NOMO-1 (cell line): ENCODE data around the gene C9orf85.

Experiments
- DNase-seq, 2 experiments: peaks; one replicate each; lab custom pipeline; 2025; ENCODE audit not compliant: unreplicated experiment in 2 of 2; lab: John Stamatoyannopoulos, UW

The C9orf85 gene

DNA sequence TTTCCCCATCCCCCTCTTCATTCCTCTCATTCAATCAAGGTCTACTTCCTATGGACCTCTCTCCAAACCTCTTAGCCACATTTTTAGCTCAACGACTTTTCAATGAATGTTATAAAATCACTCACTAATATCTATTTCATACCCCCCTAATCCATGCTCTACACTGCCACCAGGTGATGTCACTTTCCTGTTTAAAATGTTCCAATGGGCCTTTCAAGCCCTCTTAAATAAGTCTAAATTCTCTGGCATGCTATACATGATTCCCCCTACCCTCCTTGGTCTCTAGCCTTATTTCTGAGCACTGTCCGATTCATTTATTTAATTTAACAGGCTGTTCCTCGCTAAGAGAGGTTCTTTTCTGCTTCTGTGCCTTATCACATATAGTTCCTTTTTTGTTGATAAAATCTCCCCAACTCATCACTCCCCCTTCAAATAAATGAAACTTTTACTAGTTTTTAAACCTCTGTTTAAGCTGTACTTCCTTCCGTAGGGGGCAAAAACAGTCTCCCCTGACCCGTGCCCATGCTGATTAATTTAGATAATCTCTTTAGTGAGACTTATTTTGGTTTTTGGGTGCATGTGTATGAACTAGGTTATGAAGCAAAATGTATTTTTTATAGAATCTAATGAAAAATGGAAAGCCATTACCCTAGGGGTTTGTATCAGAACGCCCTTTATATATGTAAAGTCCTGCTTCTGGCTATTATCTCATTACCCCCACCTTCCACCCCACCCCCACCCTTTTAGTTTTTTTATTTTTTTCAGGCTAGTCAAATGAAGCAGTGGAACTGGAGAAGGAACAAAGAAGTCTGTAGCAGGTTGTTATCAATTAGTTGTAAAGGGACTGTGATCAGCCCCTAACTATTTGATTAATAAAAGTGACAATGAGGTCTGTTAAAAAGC is 9.5 kb upstream of the C9orf85 start:
- DNase-seq: no peak

DNA sequence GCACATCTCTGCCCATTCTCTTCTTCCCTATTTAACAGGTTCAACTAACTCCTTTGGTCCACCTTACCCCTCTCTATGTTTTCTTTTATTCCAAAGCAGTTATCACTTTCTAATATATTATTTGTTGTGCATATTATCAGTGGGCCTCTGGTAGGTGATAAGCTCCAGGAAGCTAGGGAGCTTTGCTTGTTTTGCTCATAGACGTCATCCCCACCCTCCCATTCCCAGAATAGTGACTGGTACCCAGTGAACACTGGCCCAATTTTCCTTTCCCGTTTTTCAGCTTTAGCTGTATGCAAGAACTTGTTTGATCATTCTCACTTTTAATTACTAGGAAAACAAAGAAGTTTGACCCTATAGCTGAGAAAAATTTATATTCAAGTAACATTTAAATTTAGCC is 7.4 kb upstream of the C9orf85 start:
- no peak for DNase-seq

DNA sequence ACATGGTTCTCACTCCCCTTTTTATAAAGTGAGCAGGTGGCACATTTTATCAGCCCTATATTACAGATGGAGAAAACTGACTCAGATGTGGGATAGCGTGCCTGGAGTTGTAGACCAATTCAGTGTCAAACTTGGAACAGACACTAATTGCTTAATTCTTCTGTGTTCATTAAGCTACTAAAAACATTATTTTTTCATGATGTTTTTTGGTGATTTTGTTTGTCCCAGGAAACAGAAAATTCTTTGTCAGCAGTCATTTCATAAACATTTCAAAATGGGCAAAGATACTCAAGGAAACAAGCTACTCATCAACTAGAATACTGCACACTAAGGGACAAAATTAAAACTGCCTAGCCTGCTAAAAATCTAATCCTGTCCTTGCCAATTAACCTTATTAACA is 2.6 kb upstream of the C9orf85 start:
- DNase-seq: no peak

DNA sequence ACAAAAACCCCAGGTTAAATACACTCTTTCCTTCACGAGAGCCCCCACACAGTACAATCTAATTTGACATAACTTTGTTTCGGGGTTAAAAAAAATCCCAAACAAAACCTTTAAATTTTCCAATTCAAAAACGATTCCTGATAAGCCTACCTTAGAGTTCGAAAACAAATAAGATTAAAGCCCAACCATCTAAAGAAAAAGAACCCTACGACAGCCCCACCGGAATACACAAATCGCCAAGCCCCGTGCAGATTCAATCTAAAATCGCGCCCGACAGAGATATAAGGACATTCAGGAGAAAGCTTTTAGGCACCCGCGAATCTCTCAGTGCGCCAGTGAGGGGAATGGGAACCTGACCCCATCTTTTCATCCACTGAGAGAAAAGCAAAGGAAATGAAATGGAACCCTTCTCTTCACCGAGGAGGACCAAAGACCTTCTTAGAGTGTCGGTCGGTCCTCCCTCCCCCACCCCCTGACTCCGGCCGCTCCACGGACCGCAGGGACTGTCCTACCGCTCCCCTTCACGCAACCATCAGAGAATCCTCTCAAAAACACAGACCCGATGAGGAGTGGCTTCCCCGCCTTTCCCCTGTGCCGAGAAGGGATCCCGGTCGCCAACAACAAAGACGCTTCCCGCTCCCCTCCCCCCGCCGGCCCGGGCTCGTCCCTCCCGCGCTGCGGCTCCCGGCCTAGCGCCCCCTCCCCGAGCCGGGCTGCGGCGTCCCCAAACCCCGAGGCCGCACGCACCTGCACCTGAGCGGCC is 1.4 kb upstream of the C9orf85 start:
- no peak for DNase-seq

DNA sequence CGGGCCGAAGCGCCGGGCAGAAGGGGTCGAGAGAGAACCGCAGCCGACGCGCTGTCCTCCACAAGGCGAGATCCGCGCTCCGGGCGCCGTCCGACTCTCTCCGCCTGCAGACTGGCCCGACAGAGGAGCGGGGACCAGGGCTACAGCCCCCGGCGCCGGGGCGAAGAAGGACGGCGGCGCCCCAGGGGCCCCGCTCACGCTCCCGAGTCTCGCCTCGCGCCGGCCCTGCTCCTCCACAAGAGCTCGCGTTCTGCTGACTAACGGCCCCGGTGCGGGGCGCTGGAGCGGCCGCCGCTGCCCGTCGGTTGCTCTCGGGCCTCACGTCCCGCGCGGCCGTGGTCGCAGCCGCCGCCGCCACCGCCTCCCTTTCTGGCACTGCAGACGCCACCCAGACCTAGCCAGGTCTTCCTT is 784 bp upstream of the C9orf85 start:
- no peak for DNase-seq

DNA sequence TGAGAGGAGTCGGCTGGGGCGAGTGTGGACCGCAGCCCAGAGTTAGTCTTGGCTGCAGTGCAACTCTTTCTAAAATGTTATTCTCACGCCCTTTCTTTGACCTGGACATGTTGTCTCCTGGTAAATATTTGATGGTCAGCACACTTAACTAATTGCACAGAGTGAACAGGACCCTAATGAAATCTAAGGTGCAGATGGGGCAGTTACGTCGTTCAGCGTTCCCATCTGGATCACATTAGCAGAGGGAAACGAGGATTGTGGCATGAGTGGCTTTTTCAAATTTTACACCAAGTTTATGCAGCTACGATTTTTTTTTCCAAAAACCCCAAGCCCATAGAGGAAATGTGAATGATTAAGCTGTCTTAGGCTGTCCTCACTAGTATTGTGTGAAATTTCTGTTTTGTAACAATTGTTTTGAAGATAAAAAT is 483 bp downstream of the C9orf85 start:
- DNase-seq: no peak

DNA sequence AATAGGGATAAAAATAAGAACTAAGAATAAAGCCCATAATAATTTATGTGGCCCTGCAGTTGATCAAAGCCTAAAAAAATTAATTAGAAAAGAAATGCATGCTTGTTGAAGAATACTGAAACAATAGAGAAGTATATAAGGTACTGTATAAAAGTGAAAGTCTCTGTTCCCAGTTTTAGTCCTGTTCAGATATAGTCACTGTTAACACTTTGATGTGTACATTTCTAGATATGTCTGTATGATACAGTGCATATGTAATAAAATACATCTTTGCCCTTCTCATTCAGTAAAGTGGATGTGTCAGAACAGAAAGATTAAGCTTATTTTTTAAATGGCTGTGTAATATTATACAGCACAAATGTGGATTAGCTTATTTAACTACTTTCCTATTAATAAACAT is 4.1 kb downstream of the C9orf85 start:
- DNase-seq: no peak

DNA sequence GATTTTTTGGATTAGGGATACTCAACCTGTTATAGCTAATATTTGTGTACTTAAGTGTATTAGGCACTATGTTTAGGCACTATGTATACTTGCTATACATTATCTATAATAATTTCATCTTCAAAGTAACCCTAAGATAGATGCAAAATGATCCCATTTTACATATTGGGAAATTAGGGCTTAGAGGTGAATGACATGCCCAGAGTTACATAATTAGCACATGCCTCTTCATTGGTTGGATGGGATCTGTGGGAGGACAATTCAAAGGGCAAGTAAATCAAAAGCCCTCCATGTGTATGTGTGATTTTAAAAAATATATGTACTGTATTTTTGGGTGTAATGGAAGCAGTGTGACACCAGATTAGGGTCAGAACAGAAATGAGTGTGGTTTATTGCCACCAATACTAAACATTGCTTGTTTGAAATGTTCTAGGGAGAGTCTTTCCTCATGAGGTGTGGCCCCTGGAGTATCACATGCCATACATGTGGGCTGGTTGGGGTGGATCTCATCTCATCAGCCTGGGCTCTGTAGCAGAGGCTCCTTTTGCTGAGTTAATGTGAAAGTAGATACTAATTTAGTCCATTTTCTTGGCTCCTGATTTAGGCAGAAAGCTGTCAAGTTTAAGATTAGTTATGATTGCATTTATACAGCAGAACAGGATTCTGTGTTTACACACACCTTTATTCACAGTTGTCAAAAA is 5.5 kb downstream of the C9orf85 start:
- no peak for DNase-seq

DNA sequence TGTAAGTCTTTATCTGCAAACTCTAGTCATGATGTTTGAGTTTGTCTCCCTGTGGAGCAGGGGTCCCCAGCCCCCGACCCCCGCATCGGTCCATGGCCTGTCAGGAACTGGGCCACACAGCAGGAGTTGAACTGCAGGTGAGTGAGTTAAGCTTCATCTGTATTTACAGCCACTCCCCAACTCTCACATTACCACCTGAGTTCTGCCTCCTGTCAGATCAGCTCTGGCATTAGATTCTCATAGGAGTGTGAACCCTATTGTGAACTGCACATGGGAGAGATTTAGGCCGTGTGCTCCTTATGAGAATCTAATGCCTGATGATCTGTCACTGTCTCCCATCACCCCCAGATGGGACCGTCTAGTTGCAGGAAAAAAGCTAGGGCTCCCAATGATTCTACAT is 7.0 kb downstream of the C9orf85 start:
- DNase-seq: no peak

DNA sequence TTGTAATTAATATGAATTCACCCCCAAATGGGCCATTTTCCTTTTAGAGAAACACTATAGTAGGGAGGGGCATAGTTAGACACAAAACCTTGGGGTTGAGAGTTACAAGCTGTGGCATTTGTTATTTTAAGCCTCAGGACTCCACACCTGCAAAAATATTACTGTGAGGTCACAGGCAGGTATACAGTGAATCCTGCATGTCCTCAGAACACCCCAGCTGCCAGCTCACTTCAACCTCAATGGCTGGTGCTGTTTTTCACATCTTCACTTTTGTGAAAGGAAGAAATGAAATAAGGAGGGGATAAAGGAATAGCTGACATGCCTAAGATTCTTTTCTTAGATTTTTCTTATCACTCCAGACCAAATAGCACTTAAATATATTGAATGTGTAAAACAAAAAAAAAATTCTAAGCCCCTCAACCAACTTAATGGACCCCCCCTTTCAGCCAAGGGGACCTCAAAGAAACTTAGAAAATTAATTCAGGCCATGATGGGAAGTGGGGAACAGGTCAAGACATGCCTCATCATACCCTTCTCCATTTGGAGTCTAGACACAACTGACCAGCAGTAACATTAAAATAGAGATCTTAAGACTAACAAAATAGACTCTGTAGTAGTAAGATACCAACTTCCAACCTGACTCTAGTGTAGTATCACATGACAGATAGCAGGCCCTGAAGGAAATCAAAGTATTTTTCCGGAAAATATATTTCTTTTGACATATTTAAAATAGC is 9.2 kb downstream of the C9orf85 start:
- DNase-seq: no peak

DNA sequence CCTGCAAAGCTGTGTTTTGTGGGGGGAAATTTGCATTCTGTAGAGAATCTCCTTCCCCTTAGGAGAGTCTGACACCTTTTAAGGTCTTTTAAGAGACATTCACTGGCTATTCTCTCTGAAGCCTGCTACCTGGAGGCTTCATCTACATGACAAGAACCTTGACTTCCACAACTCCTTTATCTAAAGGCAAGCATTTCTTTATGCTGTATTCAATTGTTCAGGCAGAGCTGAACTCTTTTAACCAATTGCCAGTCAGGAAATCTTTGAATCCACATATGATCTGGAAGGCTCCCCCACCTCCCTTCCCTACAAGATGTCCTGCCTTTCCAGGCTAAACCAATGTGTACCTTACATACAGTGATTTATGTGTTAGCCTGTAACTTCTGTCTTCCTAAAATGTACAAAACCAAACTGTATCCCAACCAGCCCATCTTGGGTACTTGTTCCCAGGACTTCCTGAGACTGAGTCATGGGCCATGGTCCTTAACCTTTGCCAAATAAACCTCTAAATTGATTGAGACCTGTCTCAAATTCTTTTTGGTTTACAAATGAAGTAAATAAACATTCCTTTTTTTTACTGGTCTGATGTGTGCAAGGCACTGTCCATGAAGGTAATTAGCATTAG is 9.9 kb downstream of the C9orf85 start:
- DNase-seq: no peak

DNA sequence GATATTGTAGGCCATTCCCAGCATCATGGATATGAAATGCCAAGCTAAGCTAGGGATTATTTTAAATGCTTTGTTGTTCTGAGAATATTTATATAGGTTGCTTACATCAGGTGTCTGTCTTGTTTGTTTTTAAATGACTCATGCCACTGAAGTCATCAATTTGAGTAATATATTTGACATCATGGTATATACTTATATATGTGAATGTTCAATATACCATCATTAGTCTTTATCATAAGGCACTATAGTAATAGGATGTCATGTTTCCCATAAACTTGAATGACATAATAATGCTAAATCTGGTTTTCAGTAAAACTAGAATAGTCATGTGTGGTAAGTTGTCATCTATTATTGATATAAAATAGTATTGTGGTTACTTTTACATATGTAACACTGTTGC is 13.1 kb downstream of the C9orf85 start:
- no peak for DNase-seq

DNA sequence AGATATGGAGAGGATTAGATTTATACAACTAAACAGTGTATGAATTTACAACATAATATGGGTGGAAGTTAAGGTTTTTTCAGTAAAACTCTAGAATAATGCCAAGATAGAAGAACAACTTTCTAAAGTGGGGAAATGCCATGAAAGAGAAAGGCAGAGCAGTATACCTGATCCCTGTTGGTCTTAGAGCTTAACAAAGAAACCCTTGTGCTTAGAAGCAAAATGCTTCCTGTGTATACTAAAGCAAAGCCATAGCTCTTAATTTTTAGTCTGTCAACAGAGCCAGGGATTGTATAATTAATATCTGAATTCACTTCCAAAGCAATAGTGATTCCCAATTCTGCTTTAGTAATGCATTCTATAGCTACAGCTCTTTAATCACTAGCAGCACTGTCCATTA is 14.4 kb downstream of the C9orf85 start:
- DNase-seq: no peak

DNA sequence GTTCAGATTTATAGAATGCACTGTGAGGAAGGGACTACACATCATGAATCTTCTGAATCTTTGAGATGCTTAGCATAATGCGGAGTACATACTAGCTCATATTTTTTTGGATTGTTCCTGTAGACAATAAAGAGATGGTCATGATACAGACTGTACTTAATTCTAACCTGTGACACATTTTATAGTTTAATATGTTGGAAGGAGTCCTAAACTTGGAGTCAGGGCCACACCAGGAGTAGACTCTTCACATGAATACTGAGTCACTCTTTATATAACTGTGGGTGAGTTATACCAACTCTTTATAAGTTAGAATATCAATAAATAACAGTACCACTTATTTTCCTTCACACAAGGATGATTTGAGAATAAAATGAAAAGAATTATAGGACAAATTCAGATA is 16.9 kb downstream of the C9orf85 start:
- DNase-seq: no peak

DNA sequence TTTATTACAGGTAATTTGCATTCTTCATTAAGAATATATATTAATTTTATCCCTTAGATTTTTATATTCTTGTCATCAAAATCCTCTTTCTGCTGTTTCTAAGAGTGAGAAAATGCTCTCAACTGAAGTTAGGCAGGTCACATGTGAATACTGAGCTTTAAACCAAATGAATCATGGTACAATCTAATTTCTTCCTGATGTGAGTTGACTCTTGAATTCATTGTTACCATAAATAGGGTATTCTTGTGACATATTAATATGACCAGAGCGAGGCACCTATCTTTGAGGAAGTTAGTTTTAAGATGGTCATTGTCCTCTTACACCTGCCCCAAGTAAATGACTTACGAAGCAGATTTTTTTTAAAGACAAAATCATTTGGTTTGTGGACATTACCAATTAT is 17.4 kb downstream of the C9orf85 start:
- DNase-seq: no peak

DNA sequence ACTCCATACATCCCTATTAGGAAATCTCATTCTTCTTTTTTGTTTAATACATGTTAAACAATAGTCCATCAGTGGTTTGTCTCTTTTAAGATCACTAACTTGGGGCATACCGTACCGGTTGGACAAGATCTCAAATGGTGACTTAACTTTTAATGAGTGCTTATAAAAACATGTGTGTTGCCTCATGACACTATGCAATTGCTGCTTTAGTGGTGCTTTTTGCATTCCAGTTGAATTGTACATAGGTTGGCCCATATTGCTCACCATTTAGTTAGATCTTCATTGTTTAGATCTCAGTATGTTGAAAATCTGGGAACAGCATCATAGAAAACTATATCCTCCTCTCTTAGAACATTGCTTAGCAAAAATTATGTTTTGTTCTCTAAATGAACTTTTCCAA is 17.8 kb downstream of the C9orf85 start:
- no peak for DNase-seq

DNA sequence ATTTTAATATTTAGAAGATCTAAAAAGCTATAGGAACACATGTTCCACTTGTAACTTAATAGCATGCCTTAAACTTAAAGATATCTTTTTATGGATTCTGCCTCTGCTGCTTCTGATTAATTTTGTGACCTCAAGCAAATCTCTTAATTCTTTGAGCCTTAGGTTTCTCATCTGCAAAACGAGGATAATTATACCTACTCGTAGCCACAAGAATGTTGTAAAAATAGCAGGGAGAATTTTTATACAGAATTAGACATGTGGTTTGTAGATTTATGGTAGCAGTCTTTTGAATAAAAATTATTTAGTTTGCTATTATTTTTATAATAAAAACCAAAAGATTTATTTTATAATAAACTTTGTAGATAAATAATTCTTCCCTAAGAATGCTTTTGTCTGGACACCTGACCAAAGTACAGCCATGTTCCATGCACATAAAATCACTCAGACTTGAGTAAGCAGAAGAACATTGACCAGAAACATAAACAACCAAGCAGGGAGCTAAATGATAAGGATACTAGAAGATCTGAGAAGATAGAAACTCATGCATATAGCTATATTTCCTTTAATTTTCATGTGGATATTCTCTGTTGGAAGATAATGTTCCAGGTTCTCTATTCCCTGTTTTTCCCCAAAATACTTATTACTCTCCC is 18.5 kb downstream of the C9orf85 start:
- DNase-seq: no peak

DNA sequence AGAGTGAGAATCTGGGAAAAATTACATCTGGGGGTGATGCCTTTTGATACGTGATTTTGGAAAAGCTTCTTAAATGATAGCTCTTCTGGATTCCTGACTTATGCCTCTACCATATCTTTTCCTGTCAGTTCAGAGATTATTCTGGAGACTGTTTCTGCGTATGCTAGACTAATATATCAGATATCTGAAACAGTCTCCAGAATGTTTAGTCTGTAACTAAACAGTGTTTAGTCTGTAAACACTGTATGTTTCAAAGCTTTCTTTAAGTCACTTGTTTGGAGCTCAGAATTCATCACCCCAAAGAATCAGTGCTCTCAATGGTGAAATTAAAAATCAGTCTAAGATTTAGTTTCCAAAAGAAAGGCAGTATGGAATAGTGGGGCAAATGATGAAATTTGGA is 19.7 kb downstream of the C9orf85 start:
- no peak for DNase-seq

DNA sequence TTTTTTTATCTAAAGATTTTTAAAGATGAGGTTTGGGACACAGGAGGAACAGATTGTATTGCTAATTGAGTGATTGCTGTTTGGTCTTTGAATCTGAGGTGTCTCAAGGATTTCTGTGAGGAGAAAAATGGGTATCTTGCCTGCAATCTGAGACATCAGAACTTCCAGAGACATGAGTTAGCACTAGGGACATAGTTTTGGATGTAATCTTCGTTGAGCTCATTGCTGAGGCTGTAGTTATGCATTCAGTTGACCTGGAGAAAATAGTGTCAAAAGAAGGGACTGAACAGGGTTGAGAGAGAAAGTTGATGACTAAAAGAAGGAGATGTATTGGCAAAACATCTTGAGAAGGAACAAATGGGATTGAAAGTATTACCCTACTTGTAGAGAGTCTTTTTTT is 24.6 kb downstream of the C9orf85 start:
- no peak for DNase-seq

DNA sequence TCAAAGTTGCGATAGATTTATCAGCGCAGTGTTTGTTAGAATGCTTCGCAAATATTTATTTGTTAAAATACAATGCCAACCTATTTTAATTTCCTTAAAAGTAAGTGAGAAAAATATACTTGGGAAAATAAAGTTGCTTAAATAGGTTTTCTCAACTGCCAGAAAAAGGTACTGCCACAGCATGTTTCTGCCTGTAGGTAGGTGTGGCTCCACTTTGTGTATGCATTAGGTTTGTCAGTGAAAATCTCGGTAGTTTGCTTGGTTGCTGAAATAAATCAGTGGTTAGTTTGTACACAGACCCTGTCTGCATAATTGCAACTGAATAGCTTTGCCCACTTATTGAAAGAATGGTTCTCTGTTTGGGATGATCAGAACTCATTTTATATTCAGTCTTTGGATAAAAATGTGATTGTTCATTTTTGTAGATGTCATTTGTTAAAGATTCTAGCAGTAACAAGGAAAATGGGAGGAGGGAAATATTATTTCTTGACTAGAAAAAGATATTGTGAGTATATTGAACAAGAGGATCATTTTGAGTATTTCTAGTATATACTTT is 25.7 kb downstream of the C9orf85 start:
- DNase-seq: no peak
